COLO668 (cell line): Measurements from ENCODE around the gene FNDC3B.
A peak's percentile ranks its signal among the peaks of the same experiment; 100 is the strongest.
"Not testable (repeated sequence)": the region's sequence is repeated elsewhere in the genome, so short reads cannot be mapped to it uniquely, and the experiment has no call there.

Experiments used
- DNase-seq: peaks from one replicate; lab custom pipeline; 2025; ENCODE audit not compliant: unreplicated experiment; lab: John Stamatoyannopoulos, UW

FNDC3B gene

GRCh38 chr3:172090035-172090434 is 50.7 kb downstream of the FNDC3B start:
- no peak for DNase-seq

- no peak for DNase-seq
Measured at GRCh38 chr3:172092658-172093057, 53.3 kb downstream of the FNDC3B start.

GRCh38 chr3:172093581-172094443 is 54.4 kb downstream of the FNDC3B start:
- not testable (repeated sequence) for DNase-seq

- no peak for DNase-seq
Measured at GRCh38 chr3:172094621-172095557, 55.5 kb downstream of the FNDC3B start.

- no peak for DNase-seq
Measured at GRCh38 chr3:172096881-172097420, 57.6 kb downstream of the FNDC3B start.

- no peak for DNase-seq
Measured at GRCh38 chr3:172097585-172097984, 58.2 kb downstream of the FNDC3B start.

GRCh38 chr3:172098698-172099494 is 59.5 kb downstream of the FNDC3B start:
- DNase-seq: peak; percentile 50

GRCh38 chr3:172099495-172099808 is 60.1 kb downstream of the FNDC3B start:
- DNase-seq: no peak

GRCh38 chr3:172100482-172100881 is 61.1 kb downstream of the FNDC3B start:
- DNase-seq: no peak

GRCh38 chr3:172101107-172101506 is 61.7 kb downstream of the FNDC3B start:
- no peak for DNase-seq

GRCh38 chr3:172102123-172102882 is 62.9 kb downstream of the FNDC3B start:
- DNase-seq: no peak

- no peak for DNase-seq
Measured at GRCh38 chr3:172102883-172103310, 63.5 kb downstream of the FNDC3B start.

- no peak for DNase-seq
Measured at GRCh38 chr3:172103724-172104123, 64.3 kb downstream of the FNDC3B start.

- no peak for DNase-seq
Measured at GRCh38 chr3:172104471-172105072, 65.2 kb downstream of the FNDC3B start.

- DNase-seq: no peak
Measured at GRCh38 chr3:172106037-172106954, 66.9 kb downstream of the FNDC3B start.

- no peak for DNase-seq
Measured at GRCh38 chr3:172106989-172107388, 67.6 kb downstream of the FNDC3B start.

GRCh38 chr3:172107403-172107802 is 68.0 kb downstream of the FNDC3B start:
- no peak for DNase-seq

- DNase-seq: no peak
Measured at GRCh38 chr3:172110127-172110779, 70.9 kb downstream of the FNDC3B start.
